Common myeloid progenitor, CD34-positive (primary cell): Measurements from ENCODE around the gene HOXA6.
A peak's percentile ranks its signal among the peaks of the same experiment; 100 is the strongest.

ENCODE experiments used
- CTCF ChIA-PET: fragments of 350-600 bp; sonication (Branson Sonifier 250); formaldehyde crosslinking; loops from one replicate; lab custom pipeline; 2021; ENCODE audit warnings: antibody characterized with exemption; lab: Charles Lee
- POLR2A ChIA-PET: fragments of 350-600 bp; sonication (Branson Sonifier 250); formaldehyde crosslinking; loops from one replicate; lab custom pipeline; 2021; ENCODE audit warnings: antibody characterized with exemption; lab: Charles Lee
- DNase-seq, 3 donors: peaks; one replicate each; pipeline versions ENCODE4 v3.0.0 to v3.0.0-alpha.2; 2013
- H3K27ac ChIP-seq, 2 experiments: 1 replicate in 1 of 2; 2 replicates in 1 of 2; pipeline ENCODE4 v1.7.0; 2013; ENCODE audit warnings: inconsistent platforms in 2 of 2, low read length in 2 of 2, mild to moderate bottlenecking in 2 of 2, low read depth in 1 of 2, moderate library complexity in 1 of 2; ENCODE audit not compliant: severe bottlenecking in 2 of 2, insufficient read depth in 1 of 2, poor library complexity in 1 of 2
- H3K27me3 ChIP-seq, 5 experiments: replicated peaks in 2 of 5; 1 replicate in 3 of 5; 2 replicates in 2 of 5; pipeline versions ENCODE4 v1.6.1 to v1.7.0; 2013; ENCODE audit warnings: low read length in 4 of 5, mild to moderate bottlenecking in 2 of 5, moderate library complexity in 2 of 5, inconsistent platforms in 1 of 5; ENCODE audit not compliant: insufficient read depth in 5 of 5, control insufficient read depth in 4 of 5
- H3K36me3 ChIP-seq, 4 experiments: 1 replicate in 2 of 4; 2 replicates in 2 of 4; pipeline versions ENCODE4 v1.6.1 to v1.7.0; 2013; ENCODE audit warnings: low read length in 3 of 4, control low read depth in 1 of 4, mild to moderate bottlenecking in 1 of 4; ENCODE audit not compliant: control insufficient read depth in 4 of 4, insufficient read depth in 4 of 4
- H3K4me1 ChIP-seq, 4 experiments: 1 replicate in 3 of 4; 2 replicates in 1 of 4; pipeline versions ENCODE4 v1.6.1 to v1.7.1; 2013; ENCODE audit warnings: low read length in 3 of 4, mild to moderate bottlenecking in 3 of 4, control low read depth in 1 of 4, inconsistent platforms in 1 of 4, moderate library complexity in 1 of 4; ENCODE audit not compliant: control insufficient read depth in 4 of 4, insufficient read depth in 4 of 4; ENCODE audit errors: control extremely low read depth in 1 of 4
- H3K4me3 ChIP-seq, 7 experiments: 1 replicate in 4 of 7; 2 replicates in 3 of 7; pipeline versions ENCODE4 v1.5.1 to v1.7.0; 2013; ENCODE audit warnings: mild to moderate bottlenecking in 7 of 7, low read length in 6 of 7, moderate library complexity in 6 of 7, inconsistent platforms in 2 of 7, low read depth in 2 of 7, control low read depth in 1 of 7; ENCODE audit not compliant: insufficient read depth in 4 of 7, control insufficient read depth in 1 of 7; ENCODE audit errors: extremely low read depth in 1 of 7
- H3K9me3 ChIP-seq, 5 experiments: 1 replicate in 4 of 5; 2 replicates in 1 of 5; pipeline versions ENCODE4 v1.6.1 to v1.7.1; 2013; ENCODE audit warnings: low read length in 4 of 5, mild to moderate bottlenecking in 2 of 5, inconsistent platforms in 1 of 5, low read depth in 1 of 5, moderate library complexity in 1 of 5; ENCODE audit not compliant: control insufficient read depth in 4 of 5, insufficient read depth in 2 of 5; ENCODE audit errors: control extremely low read depth in 1 of 5
- WGBS: methylation state at CpG from one replicate; pipeline ENCODE4 v1.1.5; 2013; ENCODE audit not compliant: insufficient coverage; 5-methylcytosine and 5-hydroxymethylcytosine counted together

HOXA6 gene

GRCh38 chr7:27180431-27181420 is 33.2 kb upstream of the HOXA6 start:
- H3K27ac ChIP-seq, result no peak overlapping the region
- DNase-seq, result no peak
- peaks cover 3 to 71% (median 34%) of the 10 kb centered on the region in 5 experiments for H3K27me3 ChIP-seq

DNA sequence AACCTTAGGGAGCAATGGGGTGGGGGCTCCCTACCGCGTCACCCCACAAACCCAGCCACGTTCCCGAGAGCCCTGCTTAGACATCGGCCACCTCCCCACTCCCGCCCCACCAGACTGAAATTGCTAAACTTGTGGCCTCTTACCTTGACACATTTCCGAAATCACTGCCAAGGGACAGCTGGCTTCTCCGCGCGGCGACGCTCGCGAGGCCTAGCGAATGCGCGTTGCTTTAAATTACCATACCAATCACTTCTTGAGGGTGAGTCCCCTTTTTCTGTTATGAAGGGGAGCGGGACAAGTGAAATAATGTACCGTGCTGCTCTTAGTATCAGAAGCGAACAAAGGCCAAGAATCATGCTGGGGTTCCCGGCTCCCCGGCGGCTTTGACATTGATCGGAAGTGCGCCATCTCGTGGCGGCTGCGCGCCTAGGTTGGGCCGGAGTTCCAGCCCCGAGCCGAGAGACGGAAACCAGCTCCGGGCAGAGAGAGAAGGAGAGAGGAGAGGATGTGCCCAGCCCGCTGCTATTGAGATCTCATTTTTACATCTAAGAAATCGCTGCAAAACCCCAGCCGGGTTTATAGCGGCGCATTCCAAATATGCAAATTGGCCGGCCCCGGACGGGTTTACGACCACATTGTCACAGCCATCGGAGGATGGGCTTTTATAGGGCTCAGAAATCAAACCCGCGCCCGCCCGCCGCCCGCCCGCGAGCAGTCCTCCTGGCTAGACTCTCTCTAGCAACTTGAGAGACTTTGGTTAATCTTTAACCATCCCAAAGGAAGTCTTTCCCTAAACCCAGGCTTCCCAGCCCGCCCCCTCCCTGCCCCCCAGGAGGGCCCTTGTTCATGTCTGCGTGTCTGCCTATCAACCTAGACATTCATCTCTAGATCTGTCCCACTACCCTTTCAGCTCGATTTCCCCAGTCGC is 32.2 kb upstream of the HOXA6 start:
- 21% methylated on average over 54 of the region's 56 CpGs for WGBS
- ChIA-PET POLR2A (interaction anchor here (0.7 to 1.3 kb wide), 2 partner anchors 11 to 18 kb away, joined by 4 to 5 read pairs; no protein-coding TSS in a partner anchor), CTCF (interaction anchor here (1.0 to 11.1 kb wide), 15 partner anchors 9 to 1317 kb away, joined by 3 to 84 read pairs (median 5); partner anchors contain the start of gene HOXA9)
- Histone ChIP-seq H3K9me3 (peaks cover 0 to 2% (median 0%) of the 10 kb centered on the region in 5 experiments), H3K36me3 (no peaks in the 10 kb centered on the region), H3K4me3 (peak overlapping the region in 6 of 7 experiments; percentile 4 to 72 (median 44)), H3K27ac (no peak overlapping the region), H3K4me1 (peaks cover 0 to 31% (median 26%) of the 10 kb centered on the region in 4 experiments), H3K27me3 (peaks cover 0 to 62% (median 25%) of the 10 kb centered on the region in 5 experiments)
- DNase-seq, result peak; percentile 75 to 85 (median 81)

More at GRCh38 chr7:27180431-27181420, 33.2 kb upstream of the HOXA6 start:
- peaks cover 0 to 37% (median 33%) of the 10 kb centered on the region in 4 experiments for H3K4me1 ChIP-seq
- CTCF ChIA-PET, result interaction anchor here (0.8 to 11.1 kb wide), 13 partner anchors 8 to 1318 kb away, joined by 3 to 84 read pairs (median 4); no protein-coding TSS in a partner anchor
- H3K4me3 ChIP-seq, result no peak overlapping the region
- POLR2A ChIA-PET, result interaction anchor here (0.7 to 1.3 kb wide), 2 partner anchors 12 to 19 kb away, joined by 4 to 5 read pairs; no protein-coding TSS in a partner anchor
- 94% methylated on average over 9 of the region's 12 CpGs for WGBS
- H3K9me3 ChIP-seq, result peaks cover 0 to 2% (median 0%) of the 10 kb centered on the region in 5 experiments
- H3K36me3 ChIP-seq, result no peaks in the 10 kb centered on the region

GRCh38 chr7:27179030-27179429 is 31.5 kb upstream of the HOXA6 start:
- ChIA-PET CTCF (interaction anchor here (1.0 to 11.1 kb wide), 16 partner anchors 8 to 1317 kb away, joined by 3 to 84 read pairs (median 4); partner anchors contain the start of gene HOXA9), POLR2A (interaction anchor here (1.3 kb wide), 1 partner anchor 18 kb away, joined by 4 read pairs; no protein-coding TSS in a partner anchor)
- Histone ChIP-seq H3K36me3 (no peaks in the 10 kb centered on the region), H3K4me1 (peaks cover 0 to 32% (median 25%) of the 10 kb centered on the region in 4 experiments), H3K27me3 (peaks cover 0 to 56% (median 21%) of the 10 kb centered on the region in 5 experiments), H3K9me3 (peaks cover 0 to 2% (median 0%) of the 10 kb centered on the region in 5 experiments), H3K27ac (no peak overlapping the region), H3K4me3 (no peak overlapping the region)
- DNase-seq, result no peak
- 90% methylated on average over 12 of the region's 14 CpGs for WGBS

GRCh38 chr7:27178366-27178765 is 30.8 kb upstream of the HOXA6 start:
- Histone ChIP-seq H3K27ac (no peak overlapping the region), H3K9me3 (peaks cover 0 to 2% (median 0%) of the 10 kb centered on the region in 5 experiments), H3K4me3 (no peak overlapping the region), H3K27me3 (peaks cover 0 to 49% (median 16%) of the 10 kb centered on the region in 5 experiments), H3K36me3 (no peaks in the 10 kb centered on the region), H3K4me1 (peaks cover 0 to 27% (median 18%) of the 10 kb centered on the region in 4 experiments)
- ChIA-PET CTCF (interaction anchor here (1.0 to 11.1 kb wide), 7 partner anchors 8 to 808 kb away, joined by 3 to 84 read pairs (median 9); partner anchors contain the start of gene HOXA9), POLR2A (no interaction called here)
- DNase-seq, result no peak
- WGBS, result 97% methylated on average over 5 of the region's 6 CpGs

- peaks cover 0 to 27% (median 16%) of the 10 kb centered on the region in 4 experiments for H3K4me1 ChIP-seq
- H3K4me3 ChIP-seq, result no peak overlapping the region
- ChIA-PET CTCF (interaction anchor here (0.7 to 11.1 kb wide), 8 partner anchors 10 to 826 kb away, joined by 3 to 84 read pairs (median 6); no protein-coding TSS in a partner anchor), POLR2A (interaction anchor here (1.8 kb wide), 1 partner anchor 15 kb away, joined by 5 read pairs; no protein-coding TSS in a partner anchor)
- WGBS, result 100% methylated on average over 5 of the region's 5 CpGs
- H3K27ac ChIP-seq, result no peak overlapping the region
- H3K9me3 ChIP-seq, result no peaks in the 10 kb centered on the region
- peaks cover 0 to 44% (median 12%) of the 10 kb centered on the region in 5 experiments for H3K27me3 ChIP-seq
- no peaks in the 10 kb centered on the region for H3K36me3 ChIP-seq
- no peak for DNase-seq
Measured at GRCh38 chr7:27177795-27178320, 30.3 kb upstream of the HOXA6 start.
